NCI-H510A (cell line): ENCODE data around the gene SAMMSON.

Experiments
- DNase-seq: peaks from one replicate; lab custom pipeline; 2025; lab: John Stamatoyannopoulos, UW

Gene SAMMSON

GRCh38 chr3:70011582-70011981 is 12.0 kb downstream of the SAMMSON start:
- DNase-seq = no peak

- DNase-seq = no peak
Measured at GRCh38 chr3:70020906-70021660, 21.6 kb downstream of the SAMMSON start.

- DNase-seq = no peak
Measured at GRCh38 chr3:70028361-70028760, 28.8 kb downstream of the SAMMSON start.

- DNase-seq = no peak
Measured at GRCh38 chr3:70038693-70039092, 39.2 kb downstream of the SAMMSON start.

GRCh38 chr3:70040386-70040785 is 40.9 kb downstream of the SAMMSON start:
- DNase-seq = no peak

- DNase-seq = no peak
Measured at GRCh38 chr3:70042641-70043040, 43.1 kb downstream of the SAMMSON start.

- DNase-seq = no peak
Measured at GRCh38 chr3:70049761-70050160, 50.2 kb downstream of the SAMMSON start.

- DNase-seq = no peak
Measured at GRCh38 chr3:70053293-70053692, 53.8 kb downstream of the SAMMSON start.

- no peak for DNase-seq
Measured at GRCh38 chr3:70056081-70056480, 56.5 kb downstream of the SAMMSON start.

GRCh38 chr3:70057426-70057825 is 57.9 kb downstream of the SAMMSON start:
- no peak for DNase-seq

- DNase-seq = no peak
Measured at GRCh38 chr3:70061096-70061495, 61.6 kb downstream of the SAMMSON start.

GRCh38 chr3:70064194-70064779 is 64.8 kb downstream of the SAMMSON start:
- no peak for DNase-seq

- no peak for DNase-seq
Measured at GRCh38 chr3:70065696-70066253, 66.2 kb downstream of the SAMMSON start.

- no peak for DNase-seq
Measured at GRCh38 chr3:70067860-70068521, 68.5 kb downstream of the SAMMSON start.

- no peak for DNase-seq
Measured at GRCh38 chr3:70069557-70069956, 70.0 kb downstream of the SAMMSON start.

GRCh38 chr3:70071138-70071537 is 71.6 kb downstream of the SAMMSON start:
- no peak for DNase-seq

- DNase-seq = no peak
Measured at GRCh38 chr3:70072180-70072579, 72.6 kb downstream of the SAMMSON start.

- DNase-seq = no peak
Measured at GRCh38 chr3:70072754-70073153, 73.2 kb downstream of the SAMMSON start.

- no peak for DNase-seq
Measured at GRCh38 chr3:70075101-70075500, 75.6 kb downstream of the SAMMSON start.

- no peak for DNase-seq
Measured at GRCh38 chr3:70076396-70076795, 76.9 kb downstream of the SAMMSON start.

- no peak for DNase-seq
Measured at GRCh38 chr3:70078778-70079177, 79.2 kb downstream of the SAMMSON start.

- DNase-seq = no peak
Measured at GRCh38 chr3:70085613-70086012, 86.1 kb downstream of the SAMMSON start.

GRCh38 chr3:70086336-70086735 is 86.8 kb downstream of the SAMMSON start:
- no peak for DNase-seq
